Pancreas (tissue), 10 donors: ENCODE measurements around the gene ZNF76. TPM values are rescaled to one million over a fixed set of nuclear protein-coding genes. Genes with fewer than 3 reads are reported as not detected.

ENCODE experiments used
- ATAC-seq, 4 donors: fragments of 200-7000 bp; cut with Tn5 transposase; one replicate each; pipeline versions ENCODE4 v1.8.0 to v1.9.1; 2020; ENCODE audit warnings: mild to moderate bottlenecking in 4 of 4, moderate library complexity in 4 of 4
- DNase-seq, 6 donors: peaks; one replicate each; pipeline ENCODE4 v3.0.0-alpha.2; 2020
- FAIRE-seq: peaks from 2 replicates; lab custom pipeline; 2012; peaks lifted over from hg19 to GRCh38; lab: Jason Lieb, UNC
- H3K27ac ChIP-seq, 4 donors: fragments of 200-600 bp; sonication (generic); 1 replicate in 3 of 4; 2 replicates in 1 of 4; pipeline versions ENCODE4 v1.5.0 to v1.8.0; 2020
- H3K27me3 ChIP-seq, 4 donors: fragments of 200-600 bp; one replicate each; pipeline ENCODE4 v1.8.0; 2021
- H3K36me3 ChIP-seq, 3 donors: fragments of 200-600 bp; sonication (generic) in 1 of 3; one replicate each; pipeline versions ENCODE4 v1.5.0 to v1.8.0; 2020 to 2021
- H3K4me1 ChIP-seq, 3 donors: fragments of 200-600 bp; one replicate each; pipeline ENCODE4 v1.8.0; 2021
- H3K4me3 ChIP-seq, 4 donors: fragments of 200-600 bp; sonication (generic) in 2 of 4; one replicate each; pipeline versions ENCODE4 v1.5.0 to v1.8.0; 2020 to 2021
- H3K9me3 ChIP-seq, 4 donors: fragments of 200-600 bp; one replicate each; pipeline ENCODE4 v1.8.0; 2021
- WGBS, 2 donors: extraction: QIAGEN DNeasy Blood & Tissue Kit; methylation state at CpG; one replicate each; pipeline ENCODE4 v1.1.7; 2013; 5-methylcytosine and 5-hydroxymethylcytosine counted together
- intact Hi-C, 3 donors: fragments of 100-400 bp; cut with DNase I; formaldehyde crosslinking; loops; one replicate each; pipeline versions ENCODE4 v1.11.1 to v1.14.2; 2022
- polyA plus RNA-seq, 2 donors: library from polyadenylated mRNA; stranded (reverse); fragments of 200-250 nt; gene quantifications; one replicate each; pipeline ENCODE4 v1.2.3, GENCODE V29; 2013
- total RNA-seq, 6 donors: library from RNA; stranded (reverse); fragmentation: NEBNext Ultra II Directional in 4 of 6; extraction: Animal tissue kit (Norgen Biotek cat#: 25700) in 4 of 6; gene quantifications; one replicate each; pipeline versions ENCODE4 v1.2.1 to v1.2.4, GENCODE V29; 2021 to 2023
- TF ChIP-seq, protein P1 (sequence below), 4 donors: fragments of 200-600 bp; sonication (generic) in 3 of 4; IDR thresholded peaks; one replicate each; pipeline versions ENCODE4 v1.5.0 to v1.8.0; 2021; ENCODE audit warnings: antibody characterized with exemption in 4 of 4
- donor health status: healthy with polysubstance abuse.
- donor health status: DM: no; HTN: no; CAD: no; lungs with moderate emphysema.
- donor health status: DM: no; HTN: no; CAD: no.
- donor health status: control.
- donor health status: control.
- donor health status: Bipolar disorder and iron deficiency.
- donor health status: DM: yes; HTN: yes; CAD: no.
- donor health status: DM: no; HTN: no; CAD: no.
- donor health status: DM: no; HTN: no; CAD: no.
- donor health status: DM: yes; HTN: yes; CAD: no.

ZNF76 gene
- total and polyA plus RNA-seq, 8 donors, result 14.9 to 51.1 (median 19.3) TPM

GRCh38 chr6:35267446-35267845 is 7.9 kb downstream of the ZNF76 start:
- no peak for DNase-seq
- WGBS, 2 donors, result 84 to 91% methylated on average over 8 of the region's 8 CpGs
- ATAC-seq, result no peak
- Histone ChIP-seq H3K4me1 (no peaks in the 10 kb centered on the region), H3K27me3 (no peaks in the 10 kb centered on the region), H3K27ac (no peak overlapping the region), H3K36me3 (no peaks in the 10 kb centered on the region), H3K9me3 (no peaks in the 10 kb centered on the region), H3K4me3 (no peak overlapping the region)
- intact Hi-C loops, result no loop called here
- no peak for FAIRE-seq
- TF ChIP-seq, protein P1, sequence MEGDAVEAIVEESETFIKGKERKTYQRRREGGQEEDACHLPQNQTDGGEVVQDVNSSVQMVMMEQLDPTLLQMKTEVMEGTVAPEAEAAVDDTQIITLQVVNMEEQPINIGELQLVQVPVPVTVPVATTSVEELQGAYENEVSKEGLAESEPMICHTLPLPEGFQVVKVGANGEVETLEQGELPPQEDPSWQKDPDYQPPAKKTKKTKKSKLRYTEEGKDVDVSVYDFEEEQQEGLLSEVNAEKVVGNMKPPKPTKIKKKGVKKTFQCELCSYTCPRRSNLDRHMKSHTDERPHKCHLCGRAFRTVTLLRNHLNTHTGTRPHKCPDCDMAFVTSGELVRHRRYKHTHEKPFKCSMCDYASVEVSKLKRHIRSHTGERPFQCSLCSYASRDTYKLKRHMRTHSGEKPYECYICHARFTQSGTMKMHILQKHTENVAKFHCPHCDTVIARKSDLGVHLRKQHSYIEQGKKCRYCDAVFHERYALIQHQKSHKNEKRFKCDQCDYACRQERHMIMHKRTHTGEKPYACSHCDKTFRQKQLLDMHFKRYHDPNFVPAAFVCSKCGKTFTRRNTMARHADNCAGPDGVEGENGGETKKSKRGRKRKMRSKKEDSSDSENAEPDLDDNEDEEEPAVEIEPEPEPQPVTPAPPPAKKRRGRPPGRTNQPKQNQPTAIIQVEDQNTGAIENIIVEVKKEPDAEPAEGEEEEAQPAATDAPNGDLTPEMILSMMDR (IDR thresholded peaks at IDR 0.05), result no peak

GRCh38 chr6:35267897-35268296 is 8.4 kb downstream of the ZNF76 start:
- Histone ChIP-seq H3K9me3 (no peaks in the 10 kb centered on the region), H3K4me1 (no peaks in the 10 kb centered on the region), H3K27me3 (no peaks in the 10 kb centered on the region), H3K4me3 (no peak overlapping the region), H3K36me3 (no peaks in the 10 kb centered on the region), H3K27ac (no peak overlapping the region)
- TF ChIP-seq, protein P1 (IDR thresholded peaks at IDR 0.05), result no peak
- FAIRE-seq (no peak), ATAC-seq (peak in 1 of 4 donors; percentile 29), DNase-seq (no peak)
- 46 to 57% methylated on average over 2 of the region's 2 CpGs for WGBS, 2 donors
- intact Hi-C loops, result no loop called here

- Histone ChIP-seq H3K9me3 (no peaks in the 10 kb centered on the region), H3K36me3 (no peaks in the 10 kb centered on the region), H3K27ac (no peak overlapping the region), H3K27me3 (no peaks in the 10 kb centered on the region), H3K4me1 (no peaks in the 10 kb centered on the region), H3K4me3 (no peak overlapping the region)
- TF ChIP-seq, protein P1 (IDR thresholded peaks at IDR 0.05), result no peak
- FAIRE-seq (no peak), ATAC-seq (no peak), DNase-seq (no peak)
- 97 to 98% methylated on average over 2 of the region's 2 CpGs for WGBS, 2 donors
- intact Hi-C loops, result no loop called here
Observed at GRCh38 chr6:35272005-35272404, 12.5 kb downstream of the ZNF76 start.

GRCh38 chr6:35273822-35274559 is 14.5 kb downstream of the ZNF76 start:
- FAIRE-seq, result no peak
- intact Hi-C loops, result no loop called here
- Histone ChIP-seq H3K36me3 (no peaks in the 10 kb centered on the region), H3K4me1 (no peaks in the 10 kb centered on the region), H3K27me3 (no peaks in the 10 kb centered on the region), H3K27ac (no peak overlapping the region), H3K9me3 (no peaks in the 10 kb centered on the region), H3K4me3 (no peak overlapping the region)
- TF ChIP-seq, protein P1 (IDR thresholded peaks at IDR 0.05), result no peak
- no peak for DNase-seq
- 92 to 93% methylated on average over 4 of the region's 4 CpGs for WGBS, 2 donors
- no peak for ATAC-seq

DNA sequence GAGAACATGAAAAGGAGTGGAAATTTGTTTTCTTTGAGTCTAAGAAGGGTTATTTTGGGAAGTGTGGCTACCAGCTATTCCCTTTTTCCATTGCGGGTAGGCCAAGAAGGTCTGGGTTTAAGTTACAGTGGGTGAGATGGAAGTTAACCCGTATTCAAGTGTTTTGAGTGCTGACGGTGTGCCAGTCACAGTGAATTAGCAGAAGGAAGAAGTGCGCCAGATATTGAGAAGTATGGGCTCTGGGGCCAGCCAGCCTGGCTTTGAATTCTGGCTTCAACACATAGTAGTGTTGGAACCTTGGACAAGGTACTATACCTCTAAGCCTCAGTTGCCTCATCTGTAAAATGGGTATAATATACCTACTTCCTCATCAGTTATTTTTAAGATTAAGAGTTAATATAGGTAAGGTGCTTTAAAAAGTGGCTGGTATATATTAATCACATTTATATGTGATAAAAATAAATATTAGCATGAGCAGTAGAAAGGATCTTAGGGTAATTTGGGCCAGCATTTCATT is 16.3 kb downstream of the ZNF76 start:
- H3K4me3 ChIP-seq, result no peak overlapping the region
- H3K4me1 ChIP-seq, result no peaks in the 10 kb centered on the region
- 82 to 94% methylated on average over 4 of the region's 4 CpGs for WGBS, 2 donors
- intact Hi-C loops, result no loop called here
- no peak overlapping the region for H3K27ac ChIP-seq
- FAIRE-seq (no peak), DNase-seq (no peak), ATAC-seq (no peak)
- H3K36me3 ChIP-seq, result no peaks in the 10 kb centered on the region
- TF ChIP-seq, protein P1 (IDR thresholded peaks at IDR 0.05), result no peak
- no peaks in the 10 kb centered on the region for H3K27me3 ChIP-seq
- H3K9me3 ChIP-seq, result no peaks in the 10 kb centered on the region
